ENCODE measurements around the gene EXPH5. TPM values are rescaled to one million over a fixed set of nuclear protein-coding genes. Genes with fewer than 3 reads are reported as not detected.
"Not testable (repeated sequence)": the region's sequence is repeated elsewhere in the genome, so short reads cannot be mapped to it uniquely, and the experiment has no call there.

EXPH5 gene
- total RNA-seq, 2 donors from 2014 or later = 2.3 to 2.9 TPM

DNA sequence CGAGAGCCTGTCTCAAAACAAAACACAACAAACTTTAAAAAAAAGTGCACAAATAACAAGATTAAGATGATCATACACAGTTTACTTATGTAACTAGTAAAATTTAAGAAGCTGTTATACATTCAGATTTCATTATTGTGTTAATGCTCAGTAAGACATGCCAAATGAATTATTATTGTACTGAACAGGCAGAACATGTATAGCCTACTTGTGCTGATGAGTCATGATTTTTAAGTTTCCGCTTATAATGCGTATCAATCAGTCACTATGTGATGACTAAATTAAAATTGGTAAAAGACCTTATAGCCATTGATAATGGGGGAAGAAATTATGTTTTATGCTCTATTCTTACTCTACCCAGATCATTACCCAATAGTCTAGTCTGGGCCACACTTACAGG lies 20.5 kb upstream of the EXPH5 start:
- intact Hi-C loops (cut with DNase I) = no loop called here
- 94 to 95% methylated on average over 3 of the region's 3 CpGs for WGBS, 2 donors

DNA sequence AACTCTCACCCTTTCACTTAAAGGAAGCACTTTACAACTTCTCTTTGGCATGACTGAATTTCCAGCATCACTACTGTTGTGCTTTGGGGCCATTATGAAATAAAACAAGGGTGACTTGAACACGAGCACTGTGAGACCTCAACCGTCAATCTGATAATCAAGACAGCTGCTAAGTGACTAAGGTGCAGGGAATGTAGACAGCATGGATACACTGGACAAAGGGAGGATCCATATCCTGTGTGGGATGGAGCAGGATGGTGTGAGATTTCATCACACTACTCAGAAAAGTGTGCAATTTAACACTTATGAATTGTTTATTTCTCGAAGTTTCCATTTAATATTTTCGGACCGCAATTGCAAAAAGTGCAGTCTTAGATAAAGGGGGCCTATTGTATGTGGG lies 16.1 kb upstream of the EXPH5 start:
- intact Hi-C loops (cut with DNase I) = no loop called here
- H3K4me3 ChIP-seq = no peak overlapping the region
- WGBS, 2 donors = 65 to 67% methylated on average over 5 of the region's 5 CpGs
- ATAC-seq (no peak), DNase-seq (no peak)
- H3K27me3 ChIP-seq = no peaks in the 10 kb centered on the region
- no peaks in the 10 kb centered on the region for H3K4me1 ChIP-seq
- TF ChIP-seq POLR2A (IDR thresholded peaks at IDR 0.05) = no peak
- TF ChIP-seq, protein P1, sequence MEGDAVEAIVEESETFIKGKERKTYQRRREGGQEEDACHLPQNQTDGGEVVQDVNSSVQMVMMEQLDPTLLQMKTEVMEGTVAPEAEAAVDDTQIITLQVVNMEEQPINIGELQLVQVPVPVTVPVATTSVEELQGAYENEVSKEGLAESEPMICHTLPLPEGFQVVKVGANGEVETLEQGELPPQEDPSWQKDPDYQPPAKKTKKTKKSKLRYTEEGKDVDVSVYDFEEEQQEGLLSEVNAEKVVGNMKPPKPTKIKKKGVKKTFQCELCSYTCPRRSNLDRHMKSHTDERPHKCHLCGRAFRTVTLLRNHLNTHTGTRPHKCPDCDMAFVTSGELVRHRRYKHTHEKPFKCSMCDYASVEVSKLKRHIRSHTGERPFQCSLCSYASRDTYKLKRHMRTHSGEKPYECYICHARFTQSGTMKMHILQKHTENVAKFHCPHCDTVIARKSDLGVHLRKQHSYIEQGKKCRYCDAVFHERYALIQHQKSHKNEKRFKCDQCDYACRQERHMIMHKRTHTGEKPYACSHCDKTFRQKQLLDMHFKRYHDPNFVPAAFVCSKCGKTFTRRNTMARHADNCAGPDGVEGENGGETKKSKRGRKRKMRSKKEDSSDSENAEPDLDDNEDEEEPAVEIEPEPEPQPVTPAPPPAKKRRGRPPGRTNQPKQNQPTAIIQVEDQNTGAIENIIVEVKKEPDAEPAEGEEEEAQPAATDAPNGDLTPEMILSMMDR (IDR thresholded peaks at IDR 0.05) = no peak
- H3K27ac ChIP-seq = no peak overlapping the region
- no peaks in the 10 kb centered on the region for H3K9me3 ChIP-seq
- H3K36me3 ChIP-seq (replicated peaks in 1 of 2; ENCODE audit: insufficient read depth in 1 of 2, low read depth in 2 of 2) = no peaks in the 10 kb centered on the region

More for the DNA sequence above, 20.5 kb upstream of the EXPH5 start:
- H3K4me1 ChIP-seq = no peaks in the 10 kb centered on the region
- DNase-seq (no peak), ATAC-seq (no peak)
- H3K4me3 ChIP-seq = no peak overlapping the region
- no peaks in the 10 kb centered on the region for H3K27me3 ChIP-seq
- no peak overlapping the region for H3K27ac ChIP-seq
- no peak for TF ChIP-seq POLR2A (IDR thresholded peaks at IDR 0.05)
- TF ChIP-seq, protein P1 (IDR thresholded peaks at IDR 0.05) = no peak
- H3K36me3 ChIP-seq (replicated peaks in 1 of 2; ENCODE audit: insufficient read depth in 1 of 2, low read depth in 2 of 2) = no peaks in the 10 kb centered on the region
- H3K9me3 ChIP-seq = no peaks in the 10 kb centered on the region

DNA sequence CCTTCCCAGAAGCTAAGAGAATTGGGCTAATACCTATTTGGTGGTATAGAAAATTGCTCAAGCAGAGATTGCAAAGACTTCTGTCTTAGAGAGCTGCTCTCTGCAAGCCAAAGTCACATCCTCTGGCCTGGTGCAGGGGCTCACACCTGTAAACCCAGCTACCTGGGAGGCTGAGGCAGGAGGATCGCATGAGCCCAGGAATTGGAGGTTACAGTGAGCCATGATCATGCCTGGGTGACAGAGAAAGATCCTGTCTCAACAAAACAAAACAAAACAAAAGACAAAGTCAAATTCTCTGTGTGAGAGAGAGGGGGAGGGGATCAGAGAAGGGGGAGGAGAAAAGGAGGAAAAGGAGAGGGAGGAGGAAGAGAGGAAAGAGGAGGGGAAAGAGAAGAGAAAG lies 15.0 kb upstream of the EXPH5 start:
- Histone ChIP-seq H3K4me1 (no peaks in the 10 kb centered on the region), H3K36me3 (replicated peaks in 1 of 2; ENCODE audit: insufficient read depth in 1 of 2, low read depth in 2 of 2) (no peaks in the 10 kb centered on the region), H3K9me3 (no peaks in the 10 kb centered on the region), H3K27ac (no peak overlapping the region), H3K27me3 (no peaks in the 10 kb centered on the region), H3K4me3 (no peak overlapping the region)
- DNase-seq (no peak), ATAC-seq (no peak)
- 100% methylated on average over 1 of the region's 1 CpG for WGBS, 2 donors
- TF ChIP-seq, protein P1 (IDR thresholded peaks at IDR 0.05) = no peak
- no peak for TF ChIP-seq POLR2A (IDR thresholded peaks at IDR 0.05)
- intact Hi-C loops (cut with DNase I) = no loop called here

DNA sequence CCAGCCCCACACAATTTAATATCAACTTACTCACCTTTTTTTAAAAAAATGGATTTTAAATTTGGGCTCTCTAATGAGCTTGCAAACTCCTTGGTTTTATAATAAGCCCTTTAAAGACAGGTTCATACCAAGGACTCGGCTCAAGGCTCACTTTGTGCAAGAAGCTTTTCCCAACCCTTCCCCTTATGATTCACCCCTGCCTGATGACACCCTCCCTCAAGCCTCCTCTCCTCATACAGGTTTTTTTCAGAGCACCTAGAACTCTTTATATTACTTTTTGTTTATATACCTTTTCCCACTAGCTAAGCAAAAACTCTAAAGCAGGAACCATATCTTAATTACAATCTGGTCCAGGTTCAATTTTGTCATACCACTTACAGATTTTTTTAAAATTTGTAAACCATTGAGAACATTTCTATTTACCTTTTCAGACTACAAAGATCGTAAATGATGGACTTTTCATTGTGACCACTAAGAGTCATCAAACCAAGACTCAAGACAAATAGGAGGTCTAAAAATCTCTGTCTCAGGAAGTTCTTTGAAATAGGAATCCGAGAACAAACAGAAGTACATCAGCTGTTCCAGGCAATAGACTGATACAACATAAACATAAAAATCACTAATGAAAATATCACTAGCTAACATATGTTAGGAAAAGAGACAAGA lies 13.1 kb upstream of the EXPH5 start:
- 72 to 80% methylated on average over 3 of the region's 3 CpGs for WGBS, 2 donors
- Histone ChIP-seq H3K9me3 (no peaks in the 10 kb centered on the region), H3K27ac (no peak overlapping the region), H3K36me3 (replicated peaks in 1 of 2; ENCODE audit: insufficient read depth in 1 of 2, low read depth in 2 of 2) (no peaks in the 10 kb centered on the region), H3K4me1 (no peaks in the 10 kb centered on the region), H3K27me3 (no peaks in the 10 kb centered on the region), H3K4me3 (no peak overlapping the region)
- intact Hi-C loops (cut with DNase I) = no loop called here
- no peak for ATAC-seq
- TF ChIP-seq, protein P1 (IDR thresholded peaks at IDR 0.05) = no peak
- no peak for TF ChIP-seq POLR2A (IDR thresholded peaks at IDR 0.05)
- no peak for DNase-seq

DNA sequence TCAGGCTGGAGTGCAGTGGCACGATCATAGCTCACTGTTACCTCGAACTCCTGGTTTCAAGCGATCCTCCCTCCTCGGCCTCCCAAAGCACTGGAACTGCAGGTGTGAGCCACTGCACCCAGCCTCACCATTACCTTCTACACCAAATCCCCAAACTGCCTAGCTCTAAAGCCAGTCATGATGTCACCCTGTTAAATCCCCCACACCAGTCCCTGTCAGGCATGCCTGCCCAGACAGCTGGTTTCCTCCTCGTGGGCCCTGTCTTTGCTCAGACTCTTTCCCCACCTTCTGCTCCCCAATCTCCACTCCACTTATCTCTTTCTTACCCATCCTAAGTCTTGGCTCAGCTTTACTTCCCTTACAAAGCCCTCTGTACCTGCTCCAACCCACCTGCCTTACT lies 12.5 kb upstream of the EXPH5 start:
- no peaks in the 10 kb centered on the region for H3K9me3 ChIP-seq
- H3K27me3 ChIP-seq = no peaks in the 10 kb centered on the region
- TF ChIP-seq, protein P1 (IDR thresholded peaks at IDR 0.05) = no peak
- TF ChIP-seq POLR2A (IDR thresholded peaks at IDR 0.05) = no peak
- no peak for DNase-seq
- intact Hi-C loops (cut with DNase I) = no loop called here
- no peaks in the 10 kb centered on the region for H3K36me3 ChIP-seq (replicated peaks in 1 of 2; ENCODE audit: insufficient read depth in 1 of 2, low read depth in 2 of 2)
- 73 to 83% methylated on average over 5 of the region's 5 CpGs for WGBS, 2 donors
- H3K4me1 ChIP-seq = no peaks in the 10 kb centered on the region
- no peak overlapping the region for H3K4me3 ChIP-seq
- H3K27ac ChIP-seq = no peak overlapping the region
- no peak for ATAC-seq

DNA sequence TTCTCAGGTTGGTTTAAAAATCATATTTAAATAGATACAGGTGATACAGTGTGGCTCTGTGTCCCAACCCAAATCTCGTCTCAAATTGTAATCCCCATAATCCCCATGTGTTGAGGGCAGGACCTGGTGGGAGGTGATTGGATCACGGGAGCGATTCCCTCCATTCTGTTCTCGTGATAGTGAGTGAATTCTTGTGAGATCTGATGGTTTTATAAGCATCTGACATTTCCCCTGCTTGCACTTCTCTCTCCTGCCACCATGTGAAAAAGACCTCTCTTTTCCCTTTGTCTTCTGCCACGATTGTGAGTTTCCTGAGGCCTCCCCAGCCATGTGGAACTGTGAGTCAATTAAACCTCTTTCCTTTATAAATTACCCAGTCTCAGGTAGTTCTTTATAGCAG lies 9.2 kb upstream of the EXPH5 start:
- WGBS, 2 donors = 61 to 69% methylated on average over 5 of the region's 5 CpGs

More for the DNA sequence above, 9.2 kb upstream of the EXPH5 start:
- H3K4me3 ChIP-seq; DNase-seq; H3K36me3 ChIP-seq (replicated peaks in 1 of 2; ENCODE audit: insufficient read depth in 1 of 2, low read depth in 2 of 2); H3K4me1 ChIP-seq; H3K27me3 ChIP-seq; H3K9me3 ChIP-seq; H3K27ac ChIP-seq; intact Hi-C loops (cut with DNase I); ATAC-seq: not testable (repeated sequence)

All from body of pancreas (tissue), 4 donors.